ENCODE measurements around the gene UBXN10. TPM values are rescaled to one million over a fixed set of nuclear protein-coding genes. Genes with fewer than 3 reads are reported as not detected.

UBXN10 gene
- polyA plus RNA-seq, 3 donors = 0.16 to 0.82 (median 0.30) TPM

GRCh38 chr1:20143318-20143717 is 42.6 kb upstream of the UBXN10 start:
- H3K4me2 ChIP-seq (replicated peaks; ENCODE audit: extremely low read depth, low read length, poor library complexity, severe bottlenecking) = no peak overlapping the region
- peaks cover 4 to 18% (median 5%) of the 10 kb centered on the region in 3 donors for H3K27me3 Mint-ChIP-seq (ENCODE audit: low read depth in 3 of 3)
- no peaks in the 10 kb centered on the region for H3K36me3 ChIP-seq (replicated peaks in 1 of 2; ENCODE audit: control insufficient read depth in 1 of 2, insufficient read depth in 2 of 2, low read length in 2 of 2)
- DNase-seq = no peak
- H3K9me3 Mint-ChIP-seq = no peaks in the 10 kb centered on the region
- 89% methylated on average over 8 of the region's 8 CpGs for WGBS (ENCODE audit: insufficient coverage)
- no peak overlapping the region for H3K4me3 ChIP-seq (replicated peaks in 1 of 3; ENCODE audit: low read depth in 2 of 3, low read length in 3 of 3)
- no peak overlapping the region for H3K27ac Mint-ChIP-seq
- H3K4me3 Mint-ChIP-seq = no peak overlapping the region
- no peaks in the 10 kb centered on the region for H3K36me3 Mint-ChIP-seq
- H3K9me3 ChIP-seq (replicated peaks in 1 of 2; ENCODE audit: control insufficient read depth in 1 of 2, insufficient read depth in 1 of 2, low read length in 2 of 2) = no peaks in the 10 kb centered on the region
- H3K79me2 ChIP-seq (ENCODE audit: insufficient read depth, low read length) = no peaks in the 10 kb centered on the region
- no peak overlapping the region for H2AFZ ChIP-seq (ENCODE audit: insufficient read depth, low read depth, low read length, poor library complexity, severe bottlenecking)
- no peaks in the 10 kb centered on the region for H3K27me3 ChIP-seq (ENCODE audit: control insufficient read depth in 2 of 2, insufficient read depth in 2 of 2, low read length in 2 of 2)
- H3K4me1 ChIP-seq (ENCODE audit: control insufficient read depth in 1 of 2, insufficient read depth in 2 of 2, low read length in 2 of 2) = no peaks in the 10 kb centered on the region
- H3K9ac ChIP-seq (ENCODE audit: insufficient read depth, low read length, poor library complexity, severe bottlenecking) = no peak overlapping the region
- H3K4me1 Mint-ChIP-seq = no peaks in the 10 kb centered on the region
- H3K27ac ChIP-seq (ENCODE audit: low read depth in 1 of 2, low read length in 2 of 2) = no peak overlapping the region
- intact Hi-C loops (cut with micrococcal nuclease) = no loop called here
- no peaks in the 10 kb centered on the region for H4K20me1 ChIP-seq (ENCODE audit: insufficient read depth, low read length)
- TF ChIP-seq CTCF (IDR thresholded peaks at IDR 0.05) = no peak

- H3K4me1 Mint-ChIP-seq = no peaks in the 10 kb centered on the region
- no peaks in the 10 kb centered on the region for H3K36me3 ChIP-seq (replicated peaks in 1 of 2; ENCODE audit: control insufficient read depth in 1 of 2, insufficient read depth in 2 of 2, low read length in 2 of 2)
- peak overlapping the region in 2 of 7 donors; percentile 58 to 66 for H3K27ac Mint-ChIP-seq
- whole genome bisulfite sequencing (ENCODE audit: insufficient coverage) = 76% methylated on average over 10 of the region's 13 CpGs
- no peaks in the 10 kb centered on the region for H3K4me1 ChIP-seq (ENCODE audit: control insufficient read depth in 1 of 2, insufficient read depth in 2 of 2, low read length in 2 of 2)
- H3K27me3 Mint-ChIP-seq (ENCODE audit: low read depth in 3 of 3) = peaks cover 5 to 15% (median 6%) of the 10 kb centered on the region in 3 donors
- H4K20me1 ChIP-seq (ENCODE audit: insufficient read depth, low read length) = no peaks in the 10 kb centered on the region
- H3K27me3 ChIP-seq (ENCODE audit: control insufficient read depth in 2 of 2, insufficient read depth in 2 of 2, low read length in 2 of 2) = no peaks in the 10 kb centered on the region
- H3K4me3 Mint-ChIP-seq = no peak overlapping the region
- no peak overlapping the region for H3K27ac ChIP-seq (ENCODE audit: low read depth in 1 of 2, low read length in 2 of 2)
- H3K9me3 Mint-ChIP-seq = no peaks in the 10 kb centered on the region
- no peak for DNase-seq
- H3K79me2 ChIP-seq (ENCODE audit: insufficient read depth, low read length) = no peaks in the 10 kb centered on the region
- H3K36me3 Mint-ChIP-seq = no peaks in the 10 kb centered on the region
- H3K9me3 ChIP-seq (replicated peaks in 1 of 2; ENCODE audit: control insufficient read depth in 1 of 2, insufficient read depth in 1 of 2, low read length in 2 of 2) = no peaks in the 10 kb centered on the region
- no peak overlapping the region for H3K4me2 ChIP-seq (replicated peaks; ENCODE audit: extremely low read depth, low read length, poor library complexity, severe bottlenecking)
- intact Hi-C loops (cut with micrococcal nuclease) = no loop called here
- H3K9ac ChIP-seq (ENCODE audit: insufficient read depth, low read length, poor library complexity, severe bottlenecking) = no peak overlapping the region
- no peak for TF ChIP-seq CTCF (IDR thresholded peaks at IDR 0.05)
- H3K4me3 ChIP-seq (replicated peaks in 1 of 3; ENCODE audit: low read depth in 2 of 3, low read length in 3 of 3) = no peak overlapping the region
- H2AFZ ChIP-seq (ENCODE audit: insufficient read depth, low read depth, low read length, poor library complexity, severe bottlenecking) = no peak overlapping the region
Measured at GRCh38 chr1:20143734-20144565, 41.9 kb upstream of the UBXN10 start.

Measured in CD14-positive monocyte (primary cell).